OCI-LY3 (cell line): ENCODE results near the gene LRRC63.

Experiments used
- H2AFZ ChIP-seq: fragments of 200-600, 300-600 bp; shearing (Covaris generic); 2 replicates; pipeline ENCODE4 v1.6.0; 2014; ENCODE audit warnings: antibody characterized with exemption, low read depth, low read length
- H3K27ac ChIP-seq: fragments of 200-600, 300-600 bp; sonication (generic); 2 replicates; pipeline ENCODE4 v1.5.1; 2014; ENCODE audit warnings: mild to moderate bottlenecking, low read length, moderate library complexity, mixed read lengths
- H3K27me3 ChIP-seq: fragments of 200-600, 300-600 bp; sonication (generic); 2 replicates; pipeline ENCODE4 v1.6.1; 2014; ENCODE audit warnings: low read depth, low read length, mixed read lengths
- H3K36me3 ChIP-seq: fragments of 200-600, 300-600 bp; sonication (generic); replicated peaks from 2 replicates; pipeline ENCODE3; 2014; ENCODE audit warnings: low read depth, low read length, mixed read lengths
- H3K4me1 ChIP-seq: fragments of 300-600, 200-600 bp; sonication (generic); 2 replicates; pipeline ENCODE4 v1.6.1; 2014; ENCODE audit warnings: low read length, mixed read lengths
- H3K4me2 ChIP-seq: fragments of 200-600, 300-600 bp; sonication (generic); 2 replicates; pipeline ENCODE4 v1.6.1; 2014; ENCODE audit warnings: low read length, mixed read lengths
- H3K4me3 ChIP-seq: fragments of 300-600, 200-600 bp; sonication (generic); 2 replicates; pipeline ENCODE4 v1.5.1; 2014; ENCODE audit warnings: antibody characterized with exemption, mild to moderate bottlenecking, low read length, moderate library complexity
- H3K79me2 ChIP-seq: fragments of 300-600, 200-600 bp; shearing (Covaris generic); 2 replicates; pipeline ENCODE4 v1.6.1; 2014; ENCODE audit warnings: mild to moderate bottlenecking, low read length, mixed read lengths
- H3K9ac ChIP-seq: fragments of 300-600, 200-600 bp; shearing (Covaris generic); 2 replicates; pipeline ENCODE4 v1.6.0; 2014; ENCODE audit warnings: mild to moderate bottlenecking, low read length, moderate library complexity
- H3K9me3 ChIP-seq: fragments of 200-600, 300-600 bp; shearing (Covaris generic); 2 replicates; pipeline ENCODE4 v1.6.1; 2014; ENCODE audit warnings: low read length, mixed read lengths; ENCODE audit not compliant: insufficient read depth
- H4K20me1 ChIP-seq: fragments of 200-600, 300-600 bp; sonication (generic); 2 replicates; pipeline ENCODE4 v1.6.1; 2016; ENCODE audit warnings: low read length, mixed read lengths; ENCODE audit not compliant: insufficient read depth
- CTCF ChIP-seq: fragments of 200-600, 300-600 bp; sonication (generic); IDR thresholded peaks from 2 replicates; pipeline ENCODE4 v1.5.1; 2014; ENCODE audit warnings: antibody characterized with exemption, low read length, low read depth
- EZH2phosphoT487 ChIP-seq: fragments of 200-600 bp; shearing (Covaris generic); IDR thresholded peaks from 2 replicates; pipeline ENCODE4 v1.6.1; 2018; ENCODE audit warnings: antibody characterized with exemption, mixed run types, low read depth

Gene LRRC63

GRCh38 chr13:46185634-46186033 is 26.1 kb upstream of the LRRC63 start:
- H2AFZ ChIP-seq = no peak overlapping the region
- peaks cover 11% of the 10 kb centered on the region for H3K36me3 ChIP-seq

GRCh38 chr13:46192412-46192811 is 19.3 kb upstream of the LRRC63 start:
- Histone ChIP-seq H3K9ac (no peak overlapping the region), H3K27me3 (no peaks in the 10 kb centered on the region), H3K36me3 (peaks cover 3% of the 10 kb centered on the region), H3K4me3 (no peak overlapping the region), H3K4me2 (no peak overlapping the region), H3K79me2 (peaks cover 8% of the 10 kb centered on the region; the same call in 1 of the 2 replicates), H3K9me3 (no peaks in the 10 kb centered on the region), H3K4me1 (peaks cover 41% of the 10 kb centered on the region), H4K20me1 (no peaks in the 10 kb centered on the region), H3K27ac (no peak overlapping the region), H2AFZ (no peak overlapping the region)
- no peak for TF ChIP-seq EZH2phosphoT487
- no peak for TF ChIP-seq CTCF

More at GRCh38 chr13:46185634-46186033, 26.1 kb upstream of the LRRC63 start:
- Histone ChIP-seq H3K27me3 (no peaks in the 10 kb centered on the region), H3K79me2 (peaks cover 46% of the 10 kb centered on the region), H3K27ac (no peak overlapping the region), H3K9ac (no peak overlapping the region), H3K4me3 (no peak overlapping the region), H4K20me1 (peaks cover 2% of the 10 kb centered on the region; the same call in 1 of the 2 replicates), H3K4me1 (peaks cover 55% of the 10 kb centered on the region), H3K9me3 (no peaks in the 10 kb centered on the region), H3K4me2 (no peak overlapping the region)
- no peak for TF ChIP-seq EZH2phosphoT487
- no peak for TF ChIP-seq CTCF

GRCh38 chr13:46195016-46195415 is 16.7 kb upstream of the LRRC63 start:
- Histone ChIP-seq H2AFZ (no peak overlapping the region), H4K20me1 (no peaks in the 10 kb centered on the region), H3K9ac (no peak overlapping the region), H3K27me3 (no peaks in the 10 kb centered on the region), H3K4me1 (peaks cover 52% of the 10 kb centered on the region), H3K4me3 (no peak overlapping the region), H3K4me2 (no peak overlapping the region), H3K79me2 (peaks cover 27% of the 10 kb centered on the region), H3K27ac (no peak overlapping the region), H3K9me3 (no peaks in the 10 kb centered on the region), H3K36me3 (no peaks in the 10 kb centered on the region)
- TF ChIP-seq EZH2phosphoT487 (no peak), CTCF (no peak)

GRCh38 chr13:46197299-46198048 is 14.3 kb upstream of the LRRC63 start:
- peaks cover 71% of the 10 kb centered on the region for H3K4me1 ChIP-seq
- H3K79me2 ChIP-seq = peaks cover 31% of the 10 kb centered on the region
- H2AFZ ChIP-seq = peak overlapping the region; percentile 19
- no peaks in the 10 kb centered on the region for H3K9me3 ChIP-seq
- peak overlapping the region; percentile 53 for H3K4me3 ChIP-seq
- H3K27ac ChIP-seq = peak overlapping the region; percentile 96
- H3K36me3 ChIP-seq = no peaks in the 10 kb centered on the region
- peak overlapping the region; percentile 76 for H3K4me2 ChIP-seq
- no peaks in the 10 kb centered on the region for H4K20me1 ChIP-seq
- TF ChIP-seq CTCF (no peak; the same call in 1 of the 2 replicates), EZH2phosphoT487 (no peak)
- H3K9ac ChIP-seq = peak overlapping the region; percentile 42
- H3K27me3 ChIP-seq = no peaks in the 10 kb centered on the region
